GM23248 (cell line): ENCODE data around the gene MYCBP2.

Source experiments
- EZH2 ChIP-seq: fragments of 200-600 bp; sonication (generic); IDR thresholded peaks from 2 replicates; pipeline ENCODE4 v1.6.1; 2018; ENCODE audit warnings: antibody characterized with exemption, mild to moderate bottlenecking; ENCODE audit not compliant: insufficient read depth, poor library complexity, severe bottlenecking
- EZH2phosphoT487 ChIP-seq: fragments of 200-600 bp; sonication (generic); IDR thresholded peaks from 2 replicates; pipeline ENCODE4 v1.6.1; 2018; ENCODE audit warnings: antibody characterized with exemption, moderate library complexity, mild to moderate bottlenecking, low read depth; ENCODE audit not compliant: insufficient read depth

- TF ChIP-seq EZH2 (no peak), EZH2phosphoT487 (no peak)
Measured at GRCh38 chr13:77026861-77027621, 299.9 kb downstream of the MYCBP2 start, which contains the start of gene FBXL3.
